ENCODE data around the gene ENDOG.
A peak's percentile ranks its signal among the peaks of the same experiment; 100 is the strongest.

The ENDOG gene

DNA sequence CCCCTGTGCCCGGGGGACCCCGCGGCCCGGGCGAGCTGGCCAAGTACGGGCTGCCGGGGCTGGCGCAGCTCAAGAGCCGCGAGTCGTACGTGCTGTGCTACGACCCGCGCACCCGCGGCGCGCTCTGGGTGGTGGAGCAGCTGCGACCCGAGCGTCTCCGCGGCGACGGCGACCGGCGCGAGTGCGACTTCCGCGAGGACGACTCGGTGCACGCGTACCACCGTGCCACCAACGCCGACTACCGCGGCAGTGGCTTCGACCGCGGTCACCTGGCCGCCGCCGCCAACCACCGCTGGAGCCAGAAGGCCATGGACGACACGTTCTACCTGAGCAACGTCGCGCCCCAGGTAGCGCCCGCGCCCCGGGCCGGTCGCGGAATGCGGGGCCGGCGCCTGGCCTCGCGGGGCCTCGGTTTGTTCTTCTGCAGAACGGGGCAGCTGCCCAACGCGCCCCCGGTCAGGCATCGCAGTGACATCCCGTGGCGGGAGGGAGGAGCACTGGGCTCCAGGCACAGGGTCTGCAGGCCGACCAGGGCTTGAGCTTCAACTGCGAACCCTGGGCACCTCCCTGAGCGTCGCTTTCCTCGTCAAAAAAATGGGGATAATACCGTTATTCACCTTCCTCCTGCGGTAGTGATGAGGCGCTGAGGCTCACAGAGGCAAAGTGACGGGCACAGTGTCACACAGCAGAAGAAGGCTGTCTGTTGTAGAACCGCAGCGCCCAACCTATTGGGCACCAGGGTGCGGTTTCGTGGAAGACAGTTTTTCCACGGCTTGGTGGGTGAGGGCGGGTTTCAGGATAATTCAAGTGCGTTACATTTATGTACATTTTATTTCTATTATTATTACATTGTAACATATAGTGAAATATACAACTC lies 777 bp downstream of the ENDOG start:
- DNase-seq (ENCODE audit: low read depth) = peak; percentile 72
- TF ChIP-seq CTCF (IDR thresholded peaks at IDR 0.05; ENCODE audit: low read depth, low read length) (no peak), MYC (IDR thresholded peaks at IDR 0.05; ENCODE audit: low read depth, low read length) (peak; percentile 81)
- TF ChIP-seq, protein P1, sequence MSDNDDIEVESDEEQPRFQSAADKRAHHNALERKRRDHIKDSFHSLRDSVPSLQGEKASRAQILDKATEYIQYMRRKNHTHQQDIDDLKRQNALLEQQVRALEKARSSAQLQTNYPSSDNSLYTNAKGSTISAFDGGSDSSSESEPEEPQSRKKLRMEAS (IDR thresholded peaks at IDR 0.05; ENCODE audit: low read depth, low read length) = peak; percentile 58; the same call in 1 of the 2 replicates
- H3K4me3 ChIP-seq (ENCODE audit: low read depth, low read length) = peak overlapping the region; percentile 60

GRCh38 chr9:128819716-128820664 lies 1.7 kb downstream of the ENDOG start:
- H3K4me3 ChIP-seq (ENCODE audit: low read depth, low read length) = peak overlapping the region; percentile 60
- no peak for DNase-seq (ENCODE audit: low read depth)

GRCh38 chr9:128820665-128821583 lies 2.6 kb downstream of the ENDOG start:
- H3K4me3 ChIP-seq (ENCODE audit: low read depth, low read length) = no peak overlapping the region
- no peak for DNase-seq (ENCODE audit: low read depth)
- TF ChIP-seq, protein P1 (IDR thresholded peaks at IDR 0.05; ENCODE audit: low read depth, low read length) = no peak
- TF ChIP-seq POLR2A (IDR thresholded peaks at IDR 0.05; ENCODE audit: extremely low read depth, insufficient read length) = no peak
- no peak for TF ChIP-seq CTCF (IDR thresholded peaks at IDR 0.05; ENCODE audit: low read depth, low read length)
- TF ChIP-seq MYC (IDR thresholded peaks at IDR 0.05; ENCODE audit: low read depth, low read length) = no peak

More at GRCh38 chr9:128819716-128820664, 1.7 kb downstream of the ENDOG start:
- TF ChIP-seq CTCF (IDR thresholded peaks at IDR 0.05; ENCODE audit: low read depth, low read length) (no peak), MYC (IDR thresholded peaks at IDR 0.05; ENCODE audit: low read depth, low read length) (no peak), POLR2A (IDR thresholded peaks at IDR 0.05; ENCODE audit: extremely low read depth, insufficient read length) (no peak)
- TF ChIP-seq, protein P1 (IDR thresholded peaks at IDR 0.05; ENCODE audit: low read depth, low read length) = no peak

GRCh38 chr9:128821584-128822406 lies 3.5 kb downstream of the ENDOG start:
- no peak for DNase-seq (ENCODE audit: low read depth)
- peak; percentile 3 for TF ChIP-seq POLR2A (IDR thresholded peaks at IDR 0.05; ENCODE audit: extremely low read depth, insufficient read length)
- no peak for TF ChIP-seq MYC (IDR thresholded peaks at IDR 0.05; ENCODE audit: low read depth, low read length)
- H3K4me3 ChIP-seq (ENCODE audit: low read depth, low read length) = no peak overlapping the region

GRCh38 chr9:128822407-128823042 lies 4.2 kb downstream of the ENDOG start:
- no peak overlapping the region for H3K4me3 ChIP-seq (ENCODE audit: low read depth, low read length)
- TF ChIP-seq MYC (IDR thresholded peaks at IDR 0.05; ENCODE audit: low read depth, low read length) (no peak), POLR2A (IDR thresholded peaks at IDR 0.05; ENCODE audit: extremely low read depth, insufficient read length) (no peak), CTCF (IDR thresholded peaks at IDR 0.05; ENCODE audit: low read depth, low read length) (no peak)
- TF ChIP-seq, protein P1 (IDR thresholded peaks at IDR 0.05; ENCODE audit: low read depth, low read length) = no peak
- no peak for DNase-seq (ENCODE audit: low read depth)
